ENCODE data around the gene TEDDM1.
A peak's percentile ranks its signal among the peaks of the same experiment; 100 is the strongest.
"Not testable (repeated sequence)": the region's sequence is repeated elsewhere in the genome, so short reads cannot be mapped to it uniquely, and the experiment has no call there.

Gene TEDDM1

GRCh38 chr1:182405578-182405977, 5.1 kb upstream of the TEDDM1 start:
- no peak for DNase-seq

- no peak for DNase-seq
Observed at GRCh38 chr1:182404781-182405180, 4.3 kb upstream of the TEDDM1 start.

- peak; percentile 75 for DNase-seq
Observed at GRCh38 chr1:182397653-182398393, 2.6 kb downstream of the TEDDM1 start.

- peak; percentile 51 for DNase-seq
Observed at GRCh38 chr1:182395906-182396305, 4.6 kb downstream of the TEDDM1 start.

- DNase-seq, result peak; percentile 93
Observed at GRCh38 chr1:182394055-182394775, 6.3 kb downstream of the TEDDM1 start.

- DNase-seq, result peak; percentile 70
Observed at GRCh38 chr1:182392050-182393028, 8.1 kb downstream of the TEDDM1 start.

- peak; percentile 88 for DNase-seq
Observed at GRCh38 chr1:182391362-182392049, 9.0 kb downstream of the TEDDM1 start, which contains the start of gene GLUL. Gene GLUL (minus strand): TSS chr1:182391790. CDS start chr1:182388737, 3,053 bp downstream.

GRCh38 chr1:182391028-182391361, 9.5 kb downstream of the TEDDM1 start:
- no peak for DNase-seq

GRCh38 chr1:182389619-182390047, 10.8 kb downstream of the TEDDM1 start:
- DNase-seq, result peak; percentile 60

GRCh38 chr1:182388392-182389134, 11.9 kb downstream of the TEDDM1 start:
- no peak for DNase-seq

GRCh38 chr1:182387566-182387965, 12.9 kb downstream of the TEDDM1 start:
- no peak for DNase-seq

- no peak for DNase-seq
Observed at GRCh38 chr1:182386980-182387379, 13.5 kb downstream of the TEDDM1 start.

GRCh38 chr1:182385885-182386853, 14.3 kb downstream of the TEDDM1 start:
- DNase-seq, result no peak

- DNase-seq, result no peak
Observed at GRCh38 chr1:182384387-182384960, 16.0 kb downstream of the TEDDM1 start.

- DNase-seq, result no peak
Observed at GRCh38 chr1:182383934-182384333, 16.5 kb downstream of the TEDDM1 start.

GRCh38 chr1:182383037-182383661, 17.3 kb downstream of the TEDDM1 start:
- no peak for DNase-seq

- no peak for DNase-seq
Observed at GRCh38 chr1:182381962-182382819, 18.3 kb downstream of the TEDDM1 start.

GRCh38 chr1:182380199-182380598, 20.3 kb downstream of the TEDDM1 start:
- no peak for DNase-seq

GRCh38 chr1:182379781-182380180, 20.7 kb downstream of the TEDDM1 start:
- not testable (repeated sequence) for DNase-seq
